ENCODE measurements around the gene ADAMTS17.

The ADAMTS17 gene

GRCh38 chr15:100277087-100277855 lies 64.5 kb downstream of the ADAMTS17 start:
- no peak overlapping the region for H3K9ac ChIP-seq (ENCODE audit: insufficient read length, low read depth)
- no peaks in the 10 kb centered on the region for H3K27me3 ChIP-seq (ENCODE audit: insufficient read depth, insufficient read length)
- no peak overlapping the region for H3K4me3 ChIP-seq (ENCODE audit: insufficient read length, low read depth)
- no peaks in the 10 kb centered on the region for H3K36me3 ChIP-seq (ENCODE audit: insufficient read depth, insufficient read length, low read length)
- DNase-seq (ENCODE audit: low read depth, low spot score), result no peak
- H3K9me3 ChIP-seq (ENCODE audit: insufficient read depth, low read length), result peaks cover 12% of the 10 kb centered on the region
- H3K4me1 ChIP-seq (ENCODE audit: insufficient read depth, insufficient read length), result no peaks in the 10 kb centered on the region
- no peak for TF ChIP-seq ZNF274 (IDR thresholded peaks at IDR 0.05; ENCODE audit: low read depth, low read length)
- TF ChIP-seq SUZ12 (IDR thresholded peaks at IDR 0.05; ENCODE audit: extremely low read depth, insufficient read depth, insufficient read length), result no peak
- TF ChIP-seq YY1 (IDR thresholded peaks at IDR 0.05; ENCODE audit: insufficient read depth, insufficient read length), result no peak

GRCh38 chr15:100276506-100276905 lies 65.3 kb downstream of the ADAMTS17 start:
- H3K36me3 ChIP-seq (ENCODE audit: insufficient read depth, insufficient read length, low read length), result no peaks in the 10 kb centered on the region
- H3K27me3 ChIP-seq (ENCODE audit: insufficient read depth, insufficient read length), result no peaks in the 10 kb centered on the region
- no peak overlapping the region for H3K4me3 ChIP-seq (ENCODE audit: insufficient read length, low read depth)
- DNase-seq (ENCODE audit: low read depth, low spot score), result no peak
- no peaks in the 10 kb centered on the region for H3K4me1 ChIP-seq (ENCODE audit: insufficient read depth, insufficient read length)
- TF ChIP-seq SUZ12 (IDR thresholded peaks at IDR 0.05; ENCODE audit: extremely low read depth, insufficient read depth, insufficient read length), result no peak
- TF ChIP-seq YY1 (IDR thresholded peaks at IDR 0.05; ENCODE audit: insufficient read depth, insufficient read length), result no peak
- no peak for TF ChIP-seq ZNF274 (IDR thresholded peaks at IDR 0.05; ENCODE audit: low read depth, low read length)
- peaks cover 12% of the 10 kb centered on the region for H3K9me3 ChIP-seq (ENCODE audit: insufficient read depth, low read length)
- no peak overlapping the region for H3K9ac ChIP-seq (ENCODE audit: insufficient read length, low read depth)

DNA sequence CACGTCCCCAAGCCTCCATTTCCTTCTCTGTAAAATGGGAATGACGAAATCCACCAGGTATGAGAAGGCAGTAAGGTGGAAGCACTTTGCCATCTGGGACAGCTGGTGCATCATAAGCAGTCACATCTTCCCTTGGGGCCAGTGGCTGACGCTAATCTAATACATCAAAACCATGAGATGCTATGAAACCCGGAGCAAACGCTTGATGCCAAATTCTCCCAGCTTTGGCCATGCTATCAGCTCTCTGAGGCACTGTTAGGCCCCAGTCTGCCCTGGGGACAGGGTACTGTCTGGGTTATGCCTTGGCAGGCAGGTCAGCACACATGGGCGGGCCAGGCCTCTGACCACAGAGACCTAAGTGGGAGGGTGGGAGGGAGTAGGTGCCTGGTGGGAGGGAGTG lies 66.1 kb downstream of the ADAMTS17 start:
- DNase-seq (ENCODE audit: low read depth, low spot score), result no peak
- Histone ChIP-seq H3K36me3 (ENCODE audit: insufficient read depth, insufficient read length, low read length) (no peaks in the 10 kb centered on the region), H3K9ac (ENCODE audit: insufficient read length, low read depth) (no peak overlapping the region), H3K4me1 (ENCODE audit: insufficient read depth, insufficient read length) (no peaks in the 10 kb centered on the region), H3K27me3 (ENCODE audit: insufficient read depth, insufficient read length) (no peaks in the 10 kb centered on the region), H3K4me3 (ENCODE audit: insufficient read length, low read depth) (no peak overlapping the region), H3K9me3 (ENCODE audit: insufficient read depth, low read length) (peaks cover 15% of the 10 kb centered on the region)
- no peak for TF ChIP-seq SUZ12 (IDR thresholded peaks at IDR 0.05; ENCODE audit: extremely low read depth, insufficient read depth, insufficient read length)
- TF ChIP-seq ZNF274 (IDR thresholded peaks at IDR 0.05; ENCODE audit: low read depth, low read length), result no peak
- TF ChIP-seq YY1 (IDR thresholded peaks at IDR 0.05; ENCODE audit: insufficient read depth, insufficient read length), result no peak

- Histone ChIP-seq H3K4me3 (ENCODE audit: insufficient read length, low read depth) (no peak overlapping the region), H3K36me3 (ENCODE audit: insufficient read depth, insufficient read length, low read length) (no peaks in the 10 kb centered on the region), H3K9ac (ENCODE audit: insufficient read length, low read depth) (no peak overlapping the region), H3K27me3 (ENCODE audit: insufficient read depth, insufficient read length) (no peaks in the 10 kb centered on the region), H3K4me1 (ENCODE audit: insufficient read depth, insufficient read length) (no peaks in the 10 kb centered on the region), H3K9me3 (ENCODE audit: insufficient read depth, low read length) (peaks cover 31% of the 10 kb centered on the region)
- no peak for DNase-seq (ENCODE audit: low read depth, low spot score)
- no peak for TF ChIP-seq YY1 (IDR thresholded peaks at IDR 0.05; ENCODE audit: insufficient read depth, insufficient read length)
- TF ChIP-seq SUZ12 (IDR thresholded peaks at IDR 0.05; ENCODE audit: extremely low read depth, insufficient read depth, insufficient read length), result no peak
- no peak for TF ChIP-seq ZNF274 (IDR thresholded peaks at IDR 0.05; ENCODE audit: low read depth, low read length)
These were observed 71.9 kb downstream of the ADAMTS17 start for GRCh38 chr15:100269831-100270230.

DNA sequence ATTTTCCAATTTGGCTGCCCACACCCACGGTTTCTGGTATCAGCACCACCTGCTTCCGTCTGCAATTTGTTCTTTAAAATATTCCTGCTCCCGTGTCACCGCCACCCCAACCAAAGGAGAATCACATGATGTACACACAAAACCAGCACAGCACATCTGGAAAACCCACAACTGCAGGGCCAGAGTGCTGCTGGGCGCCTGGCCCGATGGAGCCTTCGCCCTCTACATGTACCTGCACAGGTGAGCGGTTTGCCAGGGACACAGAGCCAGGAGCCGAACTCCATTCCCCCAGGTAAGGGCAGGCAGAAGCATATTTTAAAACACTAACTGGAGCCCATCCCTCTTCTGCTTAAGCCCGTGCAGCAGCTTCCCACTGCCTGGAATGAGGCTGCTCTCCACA lies 75.6 kb downstream of the ADAMTS17 start:
- TF ChIP-seq YY1 (IDR thresholded peaks at IDR 0.05; ENCODE audit: insufficient read depth, insufficient read length) (no peak), ZNF274 (IDR thresholded peaks at IDR 0.05; ENCODE audit: low read depth, low read length) (no peak), SUZ12 (IDR thresholded peaks at IDR 0.05; ENCODE audit: extremely low read depth, insufficient read depth, insufficient read length) (no peak)
- H3K4me1 ChIP-seq (ENCODE audit: insufficient read depth, insufficient read length), result no peaks in the 10 kb centered on the region
- H3K36me3 ChIP-seq (ENCODE audit: insufficient read depth, insufficient read length, low read length), result no peaks in the 10 kb centered on the region
- no peak overlapping the region for H3K9ac ChIP-seq (ENCODE audit: insufficient read length, low read depth)
- H3K4me3 ChIP-seq (ENCODE audit: insufficient read length, low read depth), result no peak overlapping the region
- no peaks in the 10 kb centered on the region for H3K27me3 ChIP-seq (ENCODE audit: insufficient read depth, insufficient read length)
- H3K9me3 ChIP-seq (ENCODE audit: insufficient read depth, low read length), result peaks cover 20% of the 10 kb centered on the region
- DNase-seq (ENCODE audit: low read depth, low spot score), result no peak

DNA sequence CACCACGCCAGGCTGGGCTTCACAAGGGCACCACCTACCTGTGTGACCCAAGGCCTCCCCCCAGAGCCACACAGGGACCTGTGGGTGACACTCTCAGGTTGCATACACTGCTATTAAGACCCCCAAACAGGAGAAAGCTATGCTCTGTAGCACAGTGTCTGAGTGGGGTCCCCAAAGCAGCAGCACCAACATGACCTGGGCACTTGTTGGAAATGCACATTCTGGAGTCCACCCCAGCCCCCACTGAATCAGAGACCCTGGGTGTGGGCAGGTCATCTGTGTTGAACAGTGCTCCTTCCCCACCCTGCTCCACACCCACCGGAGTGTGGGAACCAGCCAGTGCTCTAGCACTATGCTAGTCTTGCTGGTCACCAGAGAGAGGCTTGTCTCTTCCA lies 76.1 kb downstream of the ADAMTS17 start:
- H3K27me3 ChIP-seq (ENCODE audit: insufficient read depth, insufficient read length), result no peaks in the 10 kb centered on the region
- TF ChIP-seq YY1 (IDR thresholded peaks at IDR 0.05; ENCODE audit: insufficient read depth, insufficient read length) (no peak), ZNF274 (IDR thresholded peaks at IDR 0.05; ENCODE audit: low read depth, low read length) (no peak), SUZ12 (IDR thresholded peaks at IDR 0.05; ENCODE audit: extremely low read depth, insufficient read depth, insufficient read length) (no peak)
- H3K9me3 ChIP-seq (ENCODE audit: insufficient read depth, low read length), result peaks cover 17% of the 10 kb centered on the region
- H3K36me3 ChIP-seq (ENCODE audit: insufficient read depth, insufficient read length, low read length), result no peaks in the 10 kb centered on the region
- H3K4me1 ChIP-seq (ENCODE audit: insufficient read depth, insufficient read length), result no peaks in the 10 kb centered on the region
- DNase-seq (ENCODE audit: low read depth, low spot score), result no peak
- H3K9ac ChIP-seq (ENCODE audit: insufficient read length, low read depth), result no peak overlapping the region
- H3K4me3 ChIP-seq (ENCODE audit: insufficient read length, low read depth), result no peak overlapping the region

GRCh38 chr15:100264994-100265640 lies 76.7 kb downstream of the ADAMTS17 start:
- DNase-seq (ENCODE audit: low read depth, low spot score), result no peak
- Histone ChIP-seq H3K27me3 (ENCODE audit: insufficient read depth, insufficient read length) (no peaks in the 10 kb centered on the region), H3K4me3 (ENCODE audit: insufficient read length, low read depth) (no peak overlapping the region), H3K36me3 (ENCODE audit: insufficient read depth, insufficient read length, low read length) (no peaks in the 10 kb centered on the region), H3K9ac (ENCODE audit: insufficient read length, low read depth) (no peak overlapping the region), H3K4me1 (ENCODE audit: insufficient read depth, insufficient read length) (no peaks in the 10 kb centered on the region), H3K9me3 (ENCODE audit: insufficient read depth, low read length) (peaks cover 11% of the 10 kb centered on the region; the same call in 1 of the 2 replicates)
- no peak for TF ChIP-seq YY1 (IDR thresholded peaks at IDR 0.05; ENCODE audit: insufficient read depth, insufficient read length)
- no peak for TF ChIP-seq ZNF274 (IDR thresholded peaks at IDR 0.05; ENCODE audit: low read depth, low read length)
- no peak for TF ChIP-seq SUZ12 (IDR thresholded peaks at IDR 0.05; ENCODE audit: extremely low read depth, insufficient read depth, insufficient read length)
